Measurements from ENCODE around the gene ZNF276.

The ZNF276 gene

GRCh38 chr16:89786474-89787364 lies 65.4 kb downstream of the ZNF276 start:
- H3K4me2 ChIP-seq (ENCODE audit: low read depth, low read length), result no peak overlapping the region
- TF ChIP-seq CTCF (IDR thresholded peaks at IDR 0.05; ENCODE audit: low read length), result no peak
- TF ChIP-seq EZH2 (optimal IDR thresholded peaks at IDR 0.05; ENCODE audit: low read depth, low read length), result no peak
- no peak for TF ChIP-seq EZH2phosphoT487 (IDR thresholded peaks at IDR 0.05; ENCODE audit: low read length)
- no peaks in the 10 kb centered on the region for H3K4me1 ChIP-seq (ENCODE audit: low read length)
- no peaks in the 10 kb centered on the region for H3F3A ChIP-seq (ENCODE audit: insufficient read depth, low read length)
- H4K20me1 ChIP-seq (ENCODE audit: insufficient read depth, low read length), result no peaks in the 10 kb centered on the region
- no peaks in the 10 kb centered on the region; the same call in none of the 2 replicates for H3K79me2 ChIP-seq (ENCODE audit: low read length)
- no peaks in the 10 kb centered on the region for H3K36me3 ChIP-seq (replicated peaks; ENCODE audit: insufficient read depth, low read length)
- H2AFZ ChIP-seq (ENCODE audit: low read length), result no peak overlapping the region
- no peaks in the 10 kb centered on the region for H3K9me3 ChIP-seq (replicated peaks; ENCODE audit: insufficient read depth, low read length)
- H3K9ac ChIP-seq (ENCODE audit: low read length), result no peak overlapping the region
- no peak overlapping the region for H3K27ac ChIP-seq (ENCODE audit: low read length)
- no peaks in the 10 kb centered on the region for H3K9me2 ChIP-seq (replicated peaks; ENCODE audit: insufficient read depth, low read length)
- H3K27me3 ChIP-seq (replicated peaks; ENCODE audit: insufficient read depth, low read length), result no peaks in the 10 kb centered on the region
- DNase-seq, result no peak
- H3K4me3 ChIP-seq (ENCODE audit: low read length), result no peak overlapping the region

GRCh38 chr16:89787365-89787805 lies 66.0 kb downstream of the ZNF276 start:
- no peak overlapping the region for H3K27ac ChIP-seq (ENCODE audit: low read length)
- no peaks in the 10 kb centered on the region for H3K36me3 ChIP-seq (replicated peaks; ENCODE audit: insufficient read depth, low read length)
- H3K9me3 ChIP-seq (replicated peaks; ENCODE audit: insufficient read depth, low read length), result no peaks in the 10 kb centered on the region
- no peaks in the 10 kb centered on the region; the same call in none of the 2 replicates for H3K79me2 ChIP-seq (ENCODE audit: low read length)
- no peaks in the 10 kb centered on the region for H3F3A ChIP-seq (ENCODE audit: insufficient read depth, low read length)
- H3K4me3 ChIP-seq (ENCODE audit: low read length), result no peak overlapping the region
- TF ChIP-seq CTCF (IDR thresholded peaks at IDR 0.05; ENCODE audit: low read length), result no peak
- no peak for TF ChIP-seq EZH2phosphoT487 (IDR thresholded peaks at IDR 0.05; ENCODE audit: low read length)
- TF ChIP-seq EZH2 (optimal IDR thresholded peaks at IDR 0.05; ENCODE audit: low read depth, low read length), result no peak
- no peak overlapping the region for H3K9ac ChIP-seq (ENCODE audit: low read length)
- no peak overlapping the region for H2AFZ ChIP-seq (ENCODE audit: low read length)
- H4K20me1 ChIP-seq (ENCODE audit: insufficient read depth, low read length), result no peaks in the 10 kb centered on the region
- no peak overlapping the region for H3K4me2 ChIP-seq (ENCODE audit: low read depth, low read length)
- H3K9me2 ChIP-seq (replicated peaks; ENCODE audit: insufficient read depth, low read length), result no peaks in the 10 kb centered on the region
- H3K27me3 ChIP-seq (replicated peaks; ENCODE audit: insufficient read depth, low read length), result no peaks in the 10 kb centered on the region
- no peak for DNase-seq
- no peaks in the 10 kb centered on the region for H3K4me1 ChIP-seq (ENCODE audit: low read length)
